ENCODE results near the gene MAP6.
A peak's percentile ranks its signal among the peaks of the same experiment; 100 is the strongest.
"Not testable (repeated sequence)": the region's sequence is repeated elsewhere in the genome, so short reads cannot be mapped to it uniquely, and the experiment has no call there.

Gene MAP6

DNA sequence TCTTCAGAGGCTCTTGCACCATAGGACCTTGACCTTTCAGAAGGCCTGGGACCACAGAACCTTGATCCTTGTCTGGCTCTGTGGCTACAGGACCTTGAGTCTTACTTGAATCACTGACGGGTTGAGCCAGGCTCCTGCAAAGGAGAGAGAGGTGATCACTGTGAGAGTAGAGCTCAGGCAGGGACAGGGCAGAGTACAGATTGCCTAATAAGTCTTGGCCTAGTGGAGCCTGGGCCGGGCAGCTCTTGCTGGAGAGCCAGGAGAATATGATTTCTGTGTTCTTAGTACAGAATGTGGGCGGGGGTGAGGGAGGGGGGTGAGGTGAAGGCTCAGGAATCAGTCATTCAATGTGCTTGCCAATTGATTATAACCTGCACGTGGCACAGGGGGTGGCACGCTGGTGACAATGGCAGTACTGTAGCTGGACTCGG is 80.8 kb downstream of the MAP6 start:
- no peak for DNase-seq

DNA sequence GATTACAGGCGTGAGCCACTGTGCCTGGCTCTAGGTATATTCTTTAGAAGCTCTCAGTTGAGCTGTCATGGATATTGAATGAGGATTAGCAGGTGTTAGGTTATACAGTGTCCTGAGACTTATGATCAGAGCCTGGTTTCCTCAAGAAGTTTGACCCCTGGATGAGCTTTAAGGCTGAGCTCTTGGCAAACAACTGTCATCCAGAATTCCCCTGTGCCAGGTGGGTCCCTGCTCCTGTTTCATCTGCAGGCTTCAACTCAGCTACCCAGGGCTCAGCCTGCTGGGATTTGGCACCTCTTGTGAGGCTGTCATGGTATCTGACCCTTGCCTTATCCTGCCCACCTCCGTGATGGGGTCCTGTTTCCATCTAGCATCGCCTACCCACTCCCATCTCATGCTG is 82.4 kb downstream of the MAP6 start:
- no peak for DNase-seq

- DNase-seq: no peak
These were observed 83.6 kb downstream of the MAP6 start for GRCh38 chr11:75585293-75585670.

- DNase-seq: not testable (repeated sequence)
These were observed 84.1 kb downstream of the MAP6 start for GRCh38 chr11:75584659-75585292.

DNA sequence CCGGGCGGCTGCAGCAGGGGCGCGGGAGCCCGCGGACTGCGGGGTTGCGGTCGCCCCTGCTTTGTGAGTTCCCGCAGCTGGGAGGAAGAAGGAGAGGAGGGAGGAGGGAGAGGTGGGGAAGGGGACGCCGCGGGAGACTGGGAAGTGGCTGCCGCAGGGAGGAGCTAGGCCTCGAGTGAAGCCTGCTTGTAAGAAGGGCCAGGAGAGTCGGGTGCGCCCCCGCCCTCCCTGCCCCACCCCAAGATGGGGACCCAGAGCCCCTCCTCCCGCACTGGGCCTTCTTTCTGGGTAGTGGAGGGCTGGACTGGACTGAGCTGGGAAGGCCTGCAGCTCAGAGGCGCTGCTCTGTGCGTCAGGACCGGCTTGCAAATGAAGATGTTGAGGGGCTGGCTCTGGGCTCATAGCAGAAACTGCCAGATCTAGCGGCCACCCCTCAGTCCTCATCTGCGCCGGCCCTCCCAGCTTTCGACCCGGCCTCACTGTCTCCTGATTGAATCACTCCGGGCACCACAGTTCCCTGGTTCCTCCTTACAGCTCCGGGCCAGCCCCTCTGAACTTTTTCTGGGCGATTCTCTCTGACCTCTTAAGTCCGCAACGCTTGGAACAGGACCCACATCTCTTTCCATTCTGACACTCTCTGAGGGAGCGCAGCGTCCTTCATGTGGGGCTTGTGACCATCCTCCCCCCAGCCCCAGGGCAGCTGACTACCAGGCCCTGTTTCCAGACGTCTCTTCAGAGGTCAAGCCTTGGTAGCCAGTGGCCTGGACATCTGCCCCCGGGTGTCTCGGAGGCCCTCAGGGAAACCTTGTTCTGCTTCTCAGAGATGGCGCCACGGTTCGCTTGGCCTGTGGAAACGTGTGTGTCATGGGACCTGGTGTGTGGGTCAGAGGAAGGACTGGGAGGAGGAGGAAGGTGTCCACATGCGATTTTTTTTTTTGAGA is 84.8 kb downstream of the MAP6 start:
- no peak for DNase-seq

GRCh38 chr11:75582895-75583717 is 85.7 kb downstream of the MAP6 start:
- DNase-seq: peak; percentile 70

- no peak for DNase-seq
These were observed 86.3 kb downstream of the MAP6 start for GRCh38 chr11:75582506-75582894.

DNA sequence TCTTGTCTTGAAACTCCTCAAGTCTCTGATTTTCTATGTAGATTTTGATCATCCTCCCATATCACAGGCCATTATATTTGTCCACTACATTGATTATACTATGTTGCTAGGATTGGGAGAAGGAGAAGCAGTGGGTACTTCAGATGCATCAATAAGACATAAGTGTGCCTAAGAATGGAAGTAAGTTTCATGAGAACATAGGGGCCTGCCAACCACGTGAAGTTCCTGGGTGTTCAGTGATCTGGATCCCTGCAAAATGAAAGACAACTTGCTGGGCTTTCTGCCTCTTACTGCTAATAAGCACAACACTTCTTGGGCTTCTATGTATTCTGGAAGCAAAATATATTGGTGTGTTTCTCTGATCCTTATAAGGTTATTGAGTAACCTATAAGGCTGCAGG is 89.0 kb downstream of the MAP6 start:
- DNase-seq: no peak

DNA sequence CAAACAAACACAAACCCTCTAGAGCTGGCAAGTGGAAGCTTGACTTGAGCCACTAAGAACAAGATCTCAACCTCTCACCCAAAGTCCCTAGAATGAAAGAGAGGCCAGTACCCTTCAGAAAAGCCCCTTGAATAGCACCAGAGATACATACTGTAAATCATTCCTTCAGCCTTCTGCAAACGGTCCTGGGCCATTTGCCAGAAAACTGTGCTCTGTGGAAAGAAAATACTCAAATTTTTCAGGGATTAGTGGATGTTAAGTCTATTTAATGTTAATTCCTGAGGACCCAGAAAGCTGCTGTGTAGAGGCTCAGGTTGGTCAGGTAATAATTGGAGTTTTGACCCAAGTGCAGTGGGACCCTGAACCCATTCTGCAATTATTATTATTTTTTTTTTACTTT is 89.9 kb downstream of the MAP6 start:
- DNase-seq: no peak

GRCh38 chr11:75577207-75577606 is 91.6 kb downstream of the MAP6 start:
- DNase-seq: peak; percentile 83

DNA sequence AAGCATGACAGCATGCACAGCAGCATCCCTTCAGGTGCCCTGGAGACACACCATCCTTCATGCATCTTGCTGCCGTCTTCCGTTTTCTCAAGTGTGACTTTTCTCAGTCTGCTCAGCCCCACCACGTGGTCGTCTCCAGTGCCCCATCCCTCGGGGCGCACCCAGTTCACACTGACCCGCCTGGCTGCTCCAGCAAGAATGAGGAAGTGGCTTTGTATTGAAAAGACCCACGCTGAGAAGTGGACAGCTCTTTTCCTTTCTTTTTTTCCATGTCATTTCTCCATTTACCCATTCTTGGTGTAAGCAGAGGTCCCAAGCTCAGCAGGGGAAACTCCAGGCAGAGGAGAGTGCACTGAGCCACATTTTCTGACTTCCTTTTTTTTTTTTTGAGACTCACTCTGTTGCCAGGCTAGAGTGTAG is 92.3 kb downstream of the MAP6 start:
- no peak for DNase-seq

DNA sequence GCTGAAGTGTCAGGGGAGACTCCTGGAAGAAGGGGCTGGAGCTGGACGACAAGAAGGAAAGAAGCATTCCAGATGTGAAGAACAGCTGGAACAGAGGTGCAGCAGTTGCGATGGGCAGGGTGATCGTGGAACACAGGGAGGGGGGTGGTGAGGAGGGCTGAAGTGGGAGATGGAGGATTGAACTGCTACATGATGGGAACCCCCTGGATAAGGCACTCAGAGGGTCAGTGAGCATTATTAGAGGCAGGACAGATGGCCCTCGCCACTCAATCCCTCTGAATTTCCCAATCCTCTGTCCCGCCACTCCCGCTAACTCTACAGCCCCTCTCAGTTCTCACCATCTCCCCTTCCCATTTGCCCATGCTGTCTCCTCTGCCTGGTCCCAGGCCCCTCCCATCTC is 92.8 kb downstream of the MAP6 start:
- DNase-seq: no peak

- DNase-seq: no peak
These were observed 93.9 kb downstream of the MAP6 start for GRCh38 chr11:75574698-75575602.

GRCh38 chr11:75572744-75573143 is 96.1 kb downstream of the MAP6 start:
- DNase-seq: no peak

DNA sequence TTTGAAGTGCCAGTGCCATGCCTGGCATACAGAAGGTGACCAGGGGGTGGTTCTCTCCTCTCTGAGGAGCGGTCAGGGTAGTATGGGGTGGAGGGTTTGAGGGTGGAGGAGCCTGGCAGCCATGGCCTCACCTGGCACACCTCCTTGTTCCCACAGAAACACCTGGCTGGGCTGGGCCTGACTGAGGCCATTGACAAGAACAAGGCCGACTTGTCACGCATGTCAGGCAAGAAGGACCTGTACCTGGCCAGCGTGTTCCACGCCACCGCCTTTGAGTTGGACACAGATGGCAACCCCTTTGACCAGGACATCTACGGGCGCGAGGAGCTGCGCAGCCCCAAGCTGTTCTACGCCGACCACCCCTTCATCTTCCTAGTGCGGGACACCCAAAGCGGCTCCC is 97.2 kb downstream of the MAP6 start:
- DNase-seq: no peak

DNA sequence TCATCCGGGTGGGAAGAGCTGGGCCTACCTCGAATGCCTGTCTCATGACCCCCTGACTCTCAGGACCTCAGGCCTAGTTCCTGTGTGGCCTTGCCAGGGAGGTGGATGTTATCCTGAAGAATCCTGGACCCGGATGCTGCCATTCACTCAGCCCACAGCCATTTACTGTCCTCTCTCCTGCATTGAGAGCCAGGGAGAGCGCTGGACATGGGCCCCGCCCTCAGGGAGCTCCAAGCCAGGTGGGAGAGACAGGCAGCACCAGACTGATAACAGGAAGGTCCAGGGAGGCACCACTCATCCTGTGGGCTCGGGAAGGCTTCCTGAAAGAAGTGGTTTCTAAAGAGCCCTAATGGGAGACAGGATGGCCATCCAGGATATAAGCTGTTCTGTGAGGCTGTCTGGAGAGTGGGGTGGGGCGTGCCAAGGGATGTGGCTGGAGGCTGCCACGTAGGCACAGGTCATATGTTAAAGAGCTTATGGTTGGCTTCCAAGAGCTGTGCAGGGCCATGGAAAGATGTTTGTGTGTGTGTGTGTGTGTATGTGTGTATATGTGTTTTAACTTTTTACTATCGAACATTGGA is 98.2 kb downstream of the MAP6 start:
- DNase-seq: no peak

- DNase-seq: no peak
These were observed 100.1 kb downstream of the MAP6 start for GRCh38 chr11:75568616-75569219.

DNA sequence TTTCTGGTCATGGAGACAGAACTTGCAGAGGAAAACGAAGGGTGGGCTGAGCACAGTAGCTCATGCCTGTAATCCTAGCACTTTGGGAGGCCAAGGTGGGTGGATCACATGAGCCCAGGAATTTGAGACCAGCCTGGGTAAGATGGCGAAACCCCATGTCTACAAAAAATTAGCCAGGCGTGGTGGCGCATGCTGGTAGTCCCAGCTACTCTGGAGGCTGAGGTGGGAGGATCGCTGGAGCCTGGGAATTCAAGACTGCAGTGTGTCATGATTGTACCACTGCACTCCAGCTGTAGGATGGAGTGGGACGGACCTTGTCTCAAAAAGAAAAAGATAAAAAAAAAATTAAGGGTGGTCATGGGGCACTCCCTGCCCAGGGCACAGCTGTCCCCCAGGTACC is 100.9 kb downstream of the MAP6 start:
- no peak for DNase-seq

DNA sequence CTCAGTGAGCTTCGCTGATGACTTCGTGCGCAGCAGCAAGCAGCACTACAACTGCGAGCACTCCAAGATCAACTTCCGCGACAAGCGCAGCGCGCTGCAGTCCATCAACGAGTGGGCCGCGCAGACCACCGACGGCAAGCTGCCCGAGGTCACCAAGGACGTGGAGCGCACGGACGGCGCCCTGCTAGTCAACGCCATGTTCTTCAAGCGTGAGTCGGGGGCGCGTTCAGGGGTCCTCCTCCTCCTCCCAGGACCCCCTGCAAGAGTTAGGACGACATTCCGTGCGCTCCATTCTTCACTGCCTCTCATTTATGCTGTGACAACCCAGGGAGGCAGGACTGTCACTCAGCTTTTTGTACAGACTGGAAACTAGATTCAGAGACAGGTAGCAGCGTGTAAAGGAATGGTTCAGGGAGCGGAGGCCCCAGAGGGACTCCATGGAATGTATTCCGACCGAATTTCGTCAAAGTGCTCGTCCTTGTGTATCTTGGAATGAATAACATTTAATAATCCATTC is 102.0 kb downstream of the MAP6 start:
- no peak for DNase-seq

DNA sequence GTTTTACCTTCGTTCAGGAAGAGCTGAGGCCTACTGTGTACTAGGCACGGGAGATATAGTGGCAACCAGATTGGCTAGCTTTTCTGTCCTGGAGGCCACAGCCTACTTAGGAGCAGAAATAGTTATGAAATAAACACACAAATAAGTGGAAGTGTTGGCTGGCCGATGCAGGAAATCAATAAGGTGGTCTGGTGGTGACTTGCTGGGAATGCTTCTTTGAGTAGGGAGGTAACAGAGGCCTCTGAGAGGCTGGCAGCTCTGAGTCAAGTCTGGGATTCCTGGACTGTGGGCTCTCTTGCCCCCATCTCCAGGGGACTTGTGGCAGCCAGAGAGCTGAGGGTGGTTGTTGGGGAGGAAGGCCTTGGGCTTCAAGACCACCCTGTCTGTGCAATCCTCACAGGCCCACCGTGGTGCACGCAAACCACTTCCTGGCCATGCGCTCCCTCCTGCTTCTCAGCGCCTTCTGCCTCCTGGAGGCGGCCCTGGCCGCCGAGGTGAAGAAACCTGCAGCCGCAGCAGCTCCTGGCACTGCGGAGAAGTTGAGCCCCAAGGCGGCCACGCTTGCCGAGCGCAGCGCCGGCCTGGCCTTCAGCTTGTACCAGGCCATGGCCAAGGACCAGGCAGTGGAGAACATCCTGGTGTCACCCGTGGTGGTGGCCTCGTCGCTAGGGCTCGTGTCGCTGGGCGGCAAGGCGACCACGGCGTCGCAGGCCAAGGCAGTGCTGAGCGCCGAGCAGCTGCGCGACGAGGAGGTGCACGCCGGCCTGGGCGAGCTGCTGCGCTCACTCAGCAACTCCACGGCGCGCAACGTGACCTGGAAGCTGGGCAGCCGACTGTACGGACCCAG is 102.7 kb downstream of the MAP6 start:
- no peak for DNase-seq
